Adipose tissue (tissue), 3 donors: ENCODE data around the gene USP47. TPM values are rescaled to one million over a fixed set of nuclear protein-coding genes. Genes with fewer than 3 reads are reported as not detected.
A peak's percentile ranks its signal among the peaks of the same experiment; 100 is the strongest.
"Not testable (repeated sequence)": the region's sequence is repeated elsewhere in the genome, so short reads cannot be mapped to it uniquely, and the experiment has no call there.

Experiments used
- H3K27ac ChIP-seq: one replicate; pipeline ENCODE4 v1.5.1; 2013; ENCODE audit warnings: low read depth, low read length
- WGBS, 3 donors: extraction: QIAGEN DNeasy Blood & Tissue Kit; methylation state at CpG; one replicate each; pipeline ENCODE4 v1.1.7; 2013; 5-methylcytosine and 5-hydroxymethylcytosine counted together
- polyA plus RNA-seq, 3 donors: library from polyadenylated mRNA; stranded (reverse); fragments of 200-250 nt; gene quantifications; one replicate each; pipeline ENCODE4 v1.2.3, GENCODE V29; 2013
- donor health status: healthy with polysubstance abuse.
- donor health status: Bipolar disorder and iron deficiency.
- donor health status: healthy.

Gene USP47
- polyA plus RNA-seq, 3 donors: 15.8 to 25.1 (median 18.3) TPM

DNA sequence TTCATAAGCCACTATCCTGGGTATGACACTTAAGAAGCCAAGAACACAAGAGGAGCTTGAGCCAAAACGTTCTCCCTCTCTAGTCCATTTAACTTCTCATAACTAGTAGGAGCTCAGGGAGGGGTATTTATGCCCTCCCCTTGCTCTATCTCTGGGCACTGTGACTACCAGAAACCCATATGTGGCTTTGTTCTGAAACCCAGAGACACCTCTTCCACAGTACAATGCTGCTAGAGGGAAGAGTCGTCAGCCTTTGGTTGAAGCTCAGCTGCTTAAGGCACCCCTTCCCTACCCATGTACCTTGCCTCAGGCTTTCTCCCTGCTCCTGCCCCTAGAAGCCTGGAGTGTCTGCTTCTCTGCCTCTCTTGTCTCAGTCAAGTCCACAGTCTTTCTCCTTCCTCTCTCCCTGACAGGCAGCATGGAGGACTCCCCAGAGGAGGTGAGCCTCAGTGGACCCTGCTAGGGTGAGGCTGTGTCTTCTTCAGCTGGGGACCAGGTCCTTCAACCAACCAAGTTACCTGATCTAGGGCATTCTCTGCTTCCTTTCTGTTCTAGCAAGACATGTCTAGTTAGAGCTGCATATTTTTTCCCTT lies 23.1 kb upstream of the USP47 start:
- H3K27ac ChIP-seq: no peak overlapping the region
- WGBS, 3 donors: 87 to 89% (median 89%) methylated on average over 2 of the region's 2 CpGs

DNA sequence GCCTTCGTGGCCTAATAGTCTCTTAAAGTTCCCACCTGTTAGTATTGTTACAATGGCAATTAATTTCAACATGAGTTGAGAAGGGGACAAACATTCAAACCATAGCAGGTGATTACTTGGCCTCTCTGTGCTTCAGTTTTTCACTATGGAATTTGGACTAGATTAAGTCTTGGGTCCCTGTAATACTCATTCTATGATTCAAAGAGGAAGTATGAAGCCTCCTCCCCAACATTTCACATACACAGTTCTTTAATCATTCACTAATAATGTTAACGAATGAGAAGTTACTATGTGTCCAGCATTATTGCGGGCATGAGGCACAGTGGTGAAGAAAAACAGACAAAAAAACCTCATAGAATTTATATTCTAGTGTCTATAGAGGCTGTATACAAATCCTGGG lies 19.9 kb upstream of the USP47 start:
- H3K27ac ChIP-seq: no peak overlapping the region
- WGBS, 3 donors: 75 to 80% (median 78%) methylated on average over 3 of the region's 3 CpGs

DNA sequence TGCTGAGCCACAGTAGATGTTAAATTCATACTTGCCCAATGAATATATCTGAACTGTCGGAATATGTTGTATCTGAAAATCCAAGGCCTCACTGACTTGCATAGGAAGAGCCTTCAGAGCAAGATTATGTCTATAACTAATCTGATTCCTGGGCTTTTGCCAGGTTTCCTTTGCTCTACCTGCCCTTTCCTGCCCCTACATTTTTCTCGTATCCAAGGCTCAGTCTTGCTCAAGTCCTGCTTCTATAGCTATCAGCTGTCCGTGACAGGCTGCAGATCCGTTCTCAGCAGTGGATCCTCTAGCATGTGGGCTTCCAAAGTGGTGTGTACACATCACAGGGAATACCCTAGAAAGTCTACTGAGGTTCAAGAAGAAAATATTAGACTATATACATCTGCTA lies 18.8 kb upstream of the USP47 start:
- WGBS, 3 donors: 79 to 84% (median 80%) methylated on average over 4 of the region's 4 CpGs
- H3K27ac ChIP-seq: no peak overlapping the region

DNA sequence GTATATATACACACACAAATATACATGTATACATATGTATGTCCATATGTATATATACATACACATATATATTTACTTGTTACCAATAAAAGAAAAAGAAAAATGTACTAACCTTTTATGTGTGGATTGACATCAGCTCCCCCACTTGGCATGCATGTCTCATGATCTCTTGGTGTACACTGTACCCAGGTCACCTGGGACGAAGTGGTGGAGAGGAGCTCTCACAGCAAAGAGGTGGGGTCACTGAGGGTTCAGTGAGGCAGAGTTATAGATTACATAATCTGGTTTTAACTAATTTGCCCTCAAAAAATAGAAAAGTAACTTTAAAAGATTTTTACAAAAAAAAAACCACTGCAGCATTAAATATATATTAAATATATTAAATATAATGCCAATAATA lies 15.5 kb upstream of the USP47 start:
- no peak overlapping the region for H3K27ac ChIP-seq
- WGBS, 3 donors: 96 to 98% (median 97%) methylated on average over 1 of the region's 1 CpG

DNA sequence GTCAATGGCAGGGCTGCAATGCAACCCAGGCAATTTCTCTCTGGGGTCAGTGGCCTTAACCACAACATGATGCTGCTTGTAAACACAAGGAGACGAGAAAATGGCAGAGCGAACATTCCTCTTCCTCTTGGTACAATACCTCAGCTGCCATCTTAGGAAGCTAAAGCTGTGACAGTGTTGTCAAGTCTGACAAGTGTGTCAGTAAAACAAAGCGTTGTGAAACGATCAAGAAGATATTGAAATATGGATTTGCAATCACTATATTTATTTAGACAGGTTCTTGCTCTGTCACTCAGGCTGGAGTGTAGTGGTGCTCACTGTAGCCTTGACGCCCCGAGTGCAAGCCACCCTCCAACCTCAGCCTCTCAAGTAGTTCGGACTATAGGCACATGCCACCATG lies 14.5 kb upstream of the USP47 start:
- no peak overlapping the region for H3K27ac ChIP-seq
- 82 to 89% (median 87%) methylated on average over 7 of the region's 7 CpGs for WGBS, 3 donors

DNA sequence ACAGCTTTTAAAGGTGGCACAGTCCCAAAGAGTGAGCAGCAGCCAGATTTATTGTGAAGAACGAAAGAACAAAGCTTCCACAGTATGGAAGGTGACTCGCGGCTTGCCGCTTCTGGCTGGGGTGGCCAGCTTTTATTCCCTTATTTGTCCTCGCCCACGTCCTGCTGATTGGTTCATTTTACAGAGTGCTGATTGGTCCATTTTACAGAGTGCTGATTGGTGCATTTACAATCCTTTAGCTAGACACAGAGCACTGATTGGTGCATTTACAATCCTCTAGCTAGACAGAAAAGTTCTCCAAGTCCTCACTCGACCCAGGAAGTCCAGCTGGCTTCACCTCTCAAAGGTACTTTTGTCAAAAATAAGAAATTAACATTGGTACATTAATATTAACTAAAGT lies 10.4 kb upstream of the USP47 start:
- not testable (repeated sequence) for H3K27ac ChIP-seq
- WGBS, 3 donors: 85 to 90% (median 87%) methylated on average over 7 of the region's 7 CpGs

DNA sequence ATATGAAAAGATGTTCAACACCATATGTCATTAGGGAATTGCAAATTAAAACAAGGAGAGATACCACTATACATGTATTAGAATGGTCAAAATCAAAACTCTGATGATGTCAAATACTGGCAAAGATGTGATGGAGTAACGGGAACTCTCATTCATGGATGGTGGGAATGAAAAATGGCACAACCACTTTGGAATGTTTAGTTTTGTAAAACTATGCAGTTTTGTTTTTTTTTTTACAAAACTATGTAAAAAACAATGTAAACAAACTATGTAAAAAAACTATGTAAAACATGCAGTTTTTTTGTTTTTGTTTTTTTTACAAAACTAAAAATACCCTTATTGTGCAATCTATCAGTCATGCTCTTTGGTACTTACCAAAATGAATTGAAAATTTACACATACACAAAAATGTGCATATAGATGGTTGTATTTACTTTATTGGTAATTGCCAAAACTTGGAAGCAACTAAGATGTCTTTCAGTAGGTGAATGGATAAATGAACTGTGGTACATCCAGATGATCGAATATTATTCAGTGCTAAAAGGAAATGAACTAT lies 5.0 kb upstream of the USP47 start:
- no peak overlapping the region for H3K27ac ChIP-seq
- WGBS, 3 donors: 94 to 98% (median 95%) methylated on average over 2 of the region's 2 CpGs

DNA sequence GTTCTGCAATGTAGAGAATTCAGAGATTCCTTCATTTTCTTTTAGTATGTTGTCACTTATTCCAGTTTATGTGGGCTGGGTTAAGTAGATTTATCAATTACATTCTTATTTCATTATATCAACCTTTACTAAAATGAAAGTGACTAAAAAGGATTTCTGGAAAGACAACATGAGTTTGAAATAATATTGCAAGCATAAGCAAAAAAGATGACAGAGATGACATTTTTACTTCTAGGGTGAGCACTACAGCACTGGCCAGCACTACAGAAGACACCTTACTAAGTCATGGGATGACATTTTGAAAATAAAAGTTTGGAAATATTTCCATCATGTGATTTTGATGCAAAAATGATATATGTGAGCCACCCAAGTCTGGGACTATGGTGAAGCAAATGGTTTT lies 2.1 kb upstream of the USP47 start:
- H3K27ac ChIP-seq: no peak overlapping the region

DNA sequence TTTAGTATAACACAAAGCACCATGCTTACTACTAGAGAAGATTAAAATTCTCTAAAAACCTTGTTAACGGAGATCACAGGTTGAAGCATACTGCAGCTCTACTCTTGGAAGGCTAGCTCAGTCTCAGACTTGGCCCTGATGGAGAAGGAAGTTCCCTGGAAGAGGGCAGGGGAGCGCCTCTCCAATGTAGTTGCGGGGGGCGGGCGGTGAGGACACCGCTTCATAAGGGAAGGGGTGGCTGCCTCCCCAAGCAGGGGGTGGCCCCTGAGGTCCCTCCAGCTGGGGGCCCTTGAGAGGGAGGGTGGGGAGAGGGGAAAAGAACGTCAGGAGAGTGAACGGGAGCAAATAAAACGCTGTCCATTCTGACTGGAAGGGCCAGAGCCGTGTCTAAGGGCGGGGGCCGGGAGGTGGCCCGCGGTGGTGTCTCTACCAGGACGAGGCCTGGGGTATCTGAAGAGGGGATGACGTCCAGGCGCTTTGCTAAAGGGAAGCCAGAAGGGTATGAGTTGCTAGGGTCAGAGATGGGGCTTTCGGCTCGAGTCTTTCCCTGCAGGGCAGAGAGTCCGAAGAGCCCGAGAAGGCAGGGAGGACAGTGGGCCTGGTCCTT lies 553 bp upstream of the USP47 start:
- 0 to 5% (median 2%) methylated on average over 21 of the region's 21 CpGs for WGBS, 3 donors
- H3K27ac ChIP-seq: peak overlapping the region; percentile 34

DNA sequence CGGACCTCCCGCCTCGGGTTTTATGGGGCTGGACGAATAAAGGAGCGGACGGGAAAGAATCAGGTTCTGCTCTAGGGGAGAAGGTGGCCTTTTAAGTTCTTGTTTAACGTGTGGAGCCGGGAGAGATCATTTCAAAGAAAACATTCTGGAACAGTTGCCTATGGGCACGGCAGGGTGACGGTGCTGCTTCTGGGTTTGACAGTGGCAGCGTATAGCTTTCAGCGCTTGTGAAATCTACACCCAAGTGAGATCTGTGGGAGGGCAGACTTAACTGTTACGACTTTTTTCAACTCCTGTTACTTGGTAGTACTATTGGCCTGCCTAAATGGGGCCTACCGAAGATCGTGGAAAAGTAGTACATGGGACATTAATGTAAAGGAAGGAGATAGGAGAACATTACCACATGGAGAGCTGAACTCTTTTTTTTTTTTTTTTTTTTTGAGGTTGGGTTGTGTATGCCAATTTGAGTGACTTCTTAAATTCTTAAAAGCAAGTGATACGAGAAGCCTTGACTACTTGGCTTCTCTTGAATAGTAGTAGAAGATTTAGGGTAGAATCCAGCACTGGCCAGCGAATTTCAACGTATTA lies 743 bp downstream of the USP47 start:
- peak overlapping the region; percentile 91 for H3K27ac ChIP-seq
- WGBS, 3 donors: 0% methylated on average over 18 of the region's 18 CpGs

DNA sequence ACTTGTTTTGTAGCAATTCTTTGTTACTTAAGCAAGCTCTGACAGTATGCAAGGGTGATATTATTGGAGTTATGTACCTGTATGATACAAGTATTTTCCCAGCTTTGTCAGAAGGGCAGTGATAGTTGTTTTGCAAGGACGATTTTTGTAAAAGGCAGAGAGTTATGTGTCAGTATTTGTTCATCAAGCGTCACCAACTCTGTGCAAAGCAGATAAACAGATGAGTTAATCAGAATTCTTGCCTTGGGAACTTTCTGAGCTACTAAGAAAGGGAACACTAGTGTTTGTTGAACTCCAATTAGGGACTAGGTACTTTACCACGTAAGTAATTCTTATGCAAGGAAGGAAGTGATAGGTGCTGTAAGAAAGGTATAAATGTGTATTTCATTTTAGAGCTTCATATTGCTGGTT lies 1.4 kb downstream of the USP47 start:
- 0 to 1% (median 1%) methylated on average over 3 of the region's 3 CpGs for WGBS, 3 donors
- no peak overlapping the region for H3K27ac ChIP-seq

DNA sequence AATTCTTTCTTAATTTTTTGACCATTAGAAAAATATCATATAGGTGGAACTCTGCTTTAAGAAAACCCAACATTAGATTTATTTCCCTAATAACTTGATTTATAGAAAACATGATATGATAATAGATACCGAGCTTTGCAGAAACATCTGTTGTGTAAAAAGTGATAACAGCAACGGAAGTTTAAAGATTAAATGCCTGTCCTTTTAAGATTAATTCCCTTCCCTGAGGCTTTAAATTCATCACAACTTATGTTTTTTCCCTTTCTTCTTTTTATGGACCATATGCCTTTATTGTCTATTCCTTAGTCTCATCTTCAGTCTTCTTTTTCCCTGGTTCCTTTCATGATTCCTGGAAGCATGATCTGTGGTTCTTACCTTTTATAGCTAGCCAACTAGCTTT lies 1.9 kb downstream of the USP47 start:
- H3K27ac ChIP-seq: no peak overlapping the region
- 1 to 10% (median 4%) methylated on average over 2 of the region's 2 CpGs for whole genome bisulfite sequencing, 3 donors

DNA sequence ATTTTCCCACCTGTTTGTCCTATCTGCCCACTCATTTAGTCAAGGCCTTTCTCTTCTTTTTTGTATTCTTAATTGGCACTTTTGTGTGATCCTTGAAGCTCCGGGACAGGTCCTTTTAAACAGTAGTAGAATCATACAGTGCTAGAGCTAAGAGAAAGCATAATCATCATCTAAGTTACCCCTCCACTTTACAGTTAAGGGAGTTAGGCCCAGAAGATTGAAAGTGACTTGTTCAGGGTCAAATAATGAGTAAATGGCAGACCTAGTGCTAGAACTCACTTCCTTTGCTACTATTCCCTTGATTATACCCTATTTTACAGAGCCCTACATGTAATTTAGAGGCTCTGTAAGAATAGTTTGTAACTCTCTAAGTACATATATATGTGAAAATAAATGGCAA lies 2.5 kb downstream of the USP47 start:
- 24 to 73% (median 73%) methylated on average over 1 of the region's 1 CpG for WGBS, 3 donors

DNA sequence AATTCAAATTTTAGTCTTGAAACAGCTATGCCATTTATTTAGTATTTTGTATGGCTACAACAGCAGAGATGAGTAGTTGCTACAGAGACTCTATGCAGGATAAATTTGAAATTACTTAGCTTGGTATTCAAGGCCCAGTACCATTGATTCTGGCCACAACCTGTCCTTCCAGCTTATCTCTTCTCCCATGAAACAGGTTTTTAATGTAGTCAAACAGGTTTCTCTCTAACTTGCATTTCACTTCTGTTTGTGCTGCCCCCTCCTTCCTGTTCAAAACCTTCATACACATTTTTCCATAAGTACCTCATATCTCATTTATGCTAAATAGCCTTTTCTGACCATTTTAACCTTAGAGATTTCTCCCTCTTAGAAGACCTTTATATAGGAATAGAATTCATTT lies 3.3 kb downstream of the USP47 start:
- no peak overlapping the region for H3K27ac ChIP-seq

More for the DNA sequence above, 2.5 kb downstream of the USP47 start:
- H3K27ac ChIP-seq: no peak overlapping the region

DNA sequence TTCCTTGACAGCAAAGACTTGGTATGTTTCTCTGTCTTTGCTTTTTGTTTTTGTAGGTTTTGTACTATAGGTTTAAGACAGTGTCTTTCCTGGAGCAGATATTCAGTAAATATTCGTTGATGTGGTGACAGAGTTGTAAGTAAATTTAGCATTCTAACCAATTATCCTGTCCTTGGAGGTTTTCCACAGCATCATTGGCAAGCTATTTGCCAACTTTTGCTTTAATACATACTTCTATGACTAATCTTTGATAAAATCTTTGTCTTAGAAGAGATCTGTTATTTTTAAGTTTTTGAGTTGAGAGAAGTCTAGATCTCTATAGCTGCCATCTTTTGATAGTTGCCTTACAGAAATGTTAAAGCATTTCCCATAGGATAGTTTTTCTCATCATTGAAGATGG lies 3.8 kb downstream of the USP47 start:
- H3K27ac ChIP-seq: no peak overlapping the region
- 8 to 50% (median 36%) methylated on average over 1 of the region's 1 CpG for WGBS, 3 donors

DNA sequence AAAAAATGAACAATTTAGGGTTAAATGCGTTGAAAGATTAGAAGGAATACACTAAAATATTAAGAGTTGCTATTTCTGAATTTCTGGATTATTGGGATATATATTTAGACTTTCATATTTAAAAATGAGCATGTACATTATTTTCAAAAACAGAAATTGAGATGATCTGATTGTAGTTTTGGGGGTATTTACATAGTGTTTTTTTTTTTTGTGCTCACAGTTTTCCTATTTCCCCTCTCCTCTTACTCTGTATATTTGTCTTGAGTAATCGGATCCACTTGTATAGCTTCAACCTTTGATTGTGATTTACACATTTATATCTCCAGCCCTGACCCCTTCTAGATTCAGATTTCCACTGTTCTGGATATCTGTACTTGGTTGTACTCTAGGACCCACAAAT lies 5.3 kb downstream of the USP47 start:
- WGBS, 3 donors: 43 to 93% (median 92%) methylated on average over 2 of the region's 2 CpGs
- H3K27ac ChIP-seq: no peak overlapping the region

DNA sequence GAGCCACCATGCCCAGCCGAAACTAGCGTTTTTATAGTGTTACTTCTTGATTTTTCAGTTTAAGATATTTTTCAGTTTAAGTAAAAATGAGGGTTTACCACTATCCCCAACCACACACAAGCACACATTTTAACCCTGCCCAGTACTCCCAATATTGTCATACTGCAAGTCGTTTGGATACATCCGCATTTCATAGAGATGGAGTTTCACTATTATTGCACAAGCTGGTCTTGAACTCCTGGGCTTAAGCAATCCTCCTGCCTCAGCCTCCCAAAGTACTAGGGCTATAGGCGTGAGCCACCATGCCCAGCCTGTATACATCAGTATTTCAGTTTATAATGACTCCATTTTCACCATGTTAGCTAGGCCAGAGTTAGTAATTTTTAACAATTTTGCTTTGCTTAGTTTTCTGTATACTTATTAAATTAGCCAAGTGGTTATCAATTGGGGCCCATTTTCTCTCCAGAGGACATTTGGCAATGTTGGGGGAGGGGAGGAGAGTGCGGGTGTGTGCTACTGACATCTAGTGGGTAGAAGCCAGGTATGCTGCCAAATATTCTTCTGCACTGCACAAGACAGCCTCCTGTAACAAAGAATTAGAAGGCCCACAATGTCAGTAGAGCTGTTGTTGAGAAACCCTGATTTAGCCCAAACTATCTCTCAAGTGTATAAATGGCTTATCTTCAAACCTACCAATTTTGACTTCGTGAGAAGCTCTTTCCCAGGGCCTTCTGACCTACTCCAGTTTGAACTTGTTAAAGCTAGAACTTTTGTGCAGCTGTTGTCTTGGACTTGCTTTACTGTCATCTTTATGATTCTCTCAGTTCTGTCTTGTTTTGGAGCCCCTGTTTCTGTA lies 7.3 kb downstream of the USP47 start:
- WGBS, 3 donors: 66 to 70% (median 68%) methylated on average over 7 of the region's 7 CpGs
- H3K27ac ChIP-seq: no peak overlapping the region

DNA sequence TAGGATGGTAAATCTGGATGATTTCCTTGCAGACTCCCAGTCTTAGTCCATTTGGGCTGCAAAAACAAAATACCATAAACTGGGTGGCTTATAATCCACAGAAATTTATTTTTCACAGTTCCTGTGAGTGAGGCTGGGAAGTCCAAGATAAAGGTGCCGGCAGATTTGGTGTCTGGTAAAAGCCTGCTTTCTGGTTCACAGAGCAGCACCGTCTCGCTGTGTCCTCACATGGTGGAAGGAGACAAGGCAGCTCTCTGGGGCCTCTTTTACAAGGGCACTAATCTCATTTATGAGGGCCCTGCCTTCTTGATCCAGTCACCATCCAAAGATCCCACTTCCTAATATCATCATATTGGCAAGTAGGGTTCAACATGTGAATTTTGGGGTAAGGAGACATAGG lies 8.9 kb downstream of the USP47 start:
- 72 to 98% (median 94%) methylated on average over 3 of the region's 3 CpGs for WGBS, 3 donors
- H3K27ac ChIP-seq: no peak overlapping the region

DNA sequence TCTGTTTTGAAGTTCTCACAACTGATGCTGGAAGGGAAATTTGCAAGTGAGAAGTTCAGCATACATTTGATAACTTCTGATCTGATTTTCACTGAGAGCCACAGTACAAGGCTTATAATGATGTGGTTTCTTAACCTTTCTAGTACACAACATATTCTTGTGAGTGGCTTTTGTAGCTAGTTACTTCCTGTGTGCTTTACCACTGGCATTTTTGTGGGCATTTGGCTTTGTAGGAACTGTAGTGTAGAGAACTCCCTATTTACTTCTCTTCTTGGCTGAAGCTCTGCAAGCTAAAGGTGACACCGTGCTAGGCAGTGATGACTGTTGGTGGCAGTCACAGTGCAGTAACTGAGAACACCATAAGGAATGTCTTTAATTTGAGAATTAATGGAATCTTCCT lies 14.9 kb downstream of the USP47 start:
- 13 to 57% (median 36%) methylated on average over 1 of the region's 1 CpG for WGBS, 3 donors
- no peak overlapping the region for H3K27ac ChIP-seq
